Measurements from ENCODE around the gene GPR153. TPM values are rescaled to one million over a fixed set of nuclear protein-coding genes. Genes with fewer than 3 reads are reported as not detected.

GPR153 gene
- total RNA-seq, 2 donors from 2014 or later: 19.6 to 21.0 TPM

DNA sequence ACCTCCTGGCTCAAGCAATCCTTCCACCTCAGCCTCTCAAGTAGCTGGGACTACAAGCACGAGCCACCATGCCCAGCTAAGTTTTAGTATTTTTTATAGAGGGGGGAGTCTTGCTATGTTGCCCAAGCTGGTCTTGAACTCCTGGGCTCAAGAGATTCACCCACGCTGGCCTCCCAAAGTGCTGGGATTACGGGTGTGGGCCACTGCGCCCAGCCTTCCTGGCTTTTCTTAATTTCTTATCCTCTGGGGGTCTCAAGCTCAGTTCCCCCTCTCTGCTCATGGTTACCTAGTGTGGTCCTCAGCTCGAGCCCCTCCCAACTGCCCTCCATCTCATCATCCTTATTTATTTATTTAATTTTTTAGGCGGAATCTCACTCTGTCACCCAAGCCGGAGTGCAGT lies 58.6 kb downstream of the GPR153 start:
- Histone ChIP-seq H3K4me3 (no peak overlapping the region), H3K9ac (ENCODE audit: low read depth in 2 of 2, low read length in 2 of 2) (no peak overlapping the region), H3K4me1 (peaks cover 9% of the 10 kb centered on the region), H3K36me3 (no peaks in the 10 kb centered on the region), H3K27me3 (no peaks in the 10 kb centered on the region), H3K9me3 (no peaks in the 10 kb centered on the region), H3K27ac (no peak overlapping the region)
- intact Hi-C loops (cut with DNase I): no loop called here
- TF ChIP-seq, protein P1, sequence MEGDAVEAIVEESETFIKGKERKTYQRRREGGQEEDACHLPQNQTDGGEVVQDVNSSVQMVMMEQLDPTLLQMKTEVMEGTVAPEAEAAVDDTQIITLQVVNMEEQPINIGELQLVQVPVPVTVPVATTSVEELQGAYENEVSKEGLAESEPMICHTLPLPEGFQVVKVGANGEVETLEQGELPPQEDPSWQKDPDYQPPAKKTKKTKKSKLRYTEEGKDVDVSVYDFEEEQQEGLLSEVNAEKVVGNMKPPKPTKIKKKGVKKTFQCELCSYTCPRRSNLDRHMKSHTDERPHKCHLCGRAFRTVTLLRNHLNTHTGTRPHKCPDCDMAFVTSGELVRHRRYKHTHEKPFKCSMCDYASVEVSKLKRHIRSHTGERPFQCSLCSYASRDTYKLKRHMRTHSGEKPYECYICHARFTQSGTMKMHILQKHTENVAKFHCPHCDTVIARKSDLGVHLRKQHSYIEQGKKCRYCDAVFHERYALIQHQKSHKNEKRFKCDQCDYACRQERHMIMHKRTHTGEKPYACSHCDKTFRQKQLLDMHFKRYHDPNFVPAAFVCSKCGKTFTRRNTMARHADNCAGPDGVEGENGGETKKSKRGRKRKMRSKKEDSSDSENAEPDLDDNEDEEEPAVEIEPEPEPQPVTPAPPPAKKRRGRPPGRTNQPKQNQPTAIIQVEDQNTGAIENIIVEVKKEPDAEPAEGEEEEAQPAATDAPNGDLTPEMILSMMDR (IDR thresholded peaks at IDR 0.05): no peak
- no peak for DNase-seq

DNA sequence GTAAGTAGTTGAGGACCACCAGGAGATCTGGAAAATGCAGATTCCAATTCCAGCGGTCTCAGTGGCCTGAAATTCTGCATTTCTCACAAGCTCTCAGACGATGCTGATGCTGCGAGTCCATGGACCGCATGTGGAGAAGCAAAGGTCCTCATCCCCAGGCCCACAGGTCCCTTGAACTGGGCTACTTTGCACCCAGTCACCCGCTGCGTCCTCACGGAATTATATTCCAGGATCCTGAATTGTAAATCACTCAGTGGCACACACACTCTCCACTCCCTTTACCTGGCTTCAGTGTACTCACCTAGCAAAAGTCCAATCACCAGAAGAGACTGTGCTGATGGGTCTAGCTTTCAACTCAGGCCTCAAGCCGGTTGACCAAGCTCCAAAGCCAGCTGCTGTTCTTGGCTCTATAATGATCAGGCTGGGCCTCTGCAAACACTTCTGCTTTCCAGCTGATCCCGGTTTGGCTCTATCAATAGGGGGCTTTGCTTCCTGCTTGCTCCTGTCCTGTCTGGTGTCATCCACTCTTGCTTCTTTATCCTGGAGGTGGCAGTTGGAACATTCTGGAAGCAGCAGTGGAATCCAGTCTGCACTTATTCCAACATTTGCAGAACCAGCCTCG lies 60.6 kb downstream of the GPR153 start:
- no peak for DNase-seq
- peak overlapping the region; percentile 100 for H3K4me3 ChIP-seq
- peaks cover 11% of the 10 kb centered on the region for H3K4me1 ChIP-seq
- intact Hi-C loops (cut with DNase I): no loop called here
- H3K27me3 ChIP-seq: no peaks in the 10 kb centered on the region
- peak overlapping the region; percentile 47 for H3K27ac ChIP-seq
- no peaks in the 10 kb centered on the region for H3K36me3 ChIP-seq
- H3K9me3 ChIP-seq: no peaks in the 10 kb centered on the region
- TF ChIP-seq, protein P1 (IDR thresholded peaks at IDR 0.05): no peak
- H3K9ac ChIP-seq (ENCODE audit: low read depth in 2 of 2, low read length in 2 of 2): no peak overlapping the region

DNA sequence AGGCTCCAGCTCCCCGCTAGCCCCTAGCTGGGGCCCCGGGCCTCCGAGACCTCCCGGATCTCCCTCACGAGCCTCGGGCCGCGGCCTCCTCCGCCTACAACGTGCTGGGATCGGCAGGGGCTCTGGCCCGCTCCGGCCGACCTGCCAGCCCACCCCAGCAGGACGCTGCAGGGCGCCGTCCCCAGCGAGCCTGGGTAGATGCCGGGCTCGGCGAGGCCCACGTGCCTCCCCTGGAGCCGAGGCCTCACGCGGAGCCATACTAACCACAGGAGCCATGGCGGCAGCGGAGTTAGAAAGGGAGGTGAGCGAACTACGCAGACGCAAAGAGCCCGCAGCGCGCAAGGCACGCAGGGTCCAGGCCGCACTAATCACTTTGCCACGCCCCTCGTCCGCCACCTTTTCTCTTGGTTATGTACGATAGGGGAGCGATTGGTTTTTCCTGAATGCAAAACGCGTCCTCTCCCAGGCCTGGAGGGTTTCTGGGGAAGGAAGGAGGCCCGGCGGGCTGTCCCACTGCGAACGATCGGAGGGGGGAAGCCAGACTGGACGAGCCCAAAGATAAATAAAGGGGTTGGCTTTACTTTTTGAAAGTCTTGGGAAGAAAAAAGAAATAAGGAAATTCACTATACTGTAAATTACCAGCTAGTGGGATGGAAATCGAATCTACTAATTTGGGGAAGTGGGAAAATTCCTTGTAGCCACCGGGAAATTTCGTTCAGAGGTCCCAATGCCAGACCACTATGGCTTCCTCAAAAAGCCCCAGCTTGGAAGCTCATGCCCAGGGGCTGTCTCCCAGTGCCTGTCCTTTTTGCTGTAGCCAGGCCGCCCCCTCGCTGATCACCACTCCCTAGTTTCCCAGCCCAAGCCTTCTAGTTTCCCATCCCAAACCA lies 61.4 kb downstream of the GPR153 start, which contains the start of gene RPL22:
Gene RPL22, minus strand, starts transcription at position 298 of the 890 bp plus-strand sequence. Its CDS starts 22 bp downstream, at position 276.
- TF ChIP-seq, protein P1 (IDR thresholded peaks at IDR 0.05): no peak
- Histone ChIP-seq H3K27ac (peak within 1 kb of the TSS; percentile 73), H3K36me3 (no peaks in the 10 kb centered on the region), H3K9ac (ENCODE audit: low read depth in 2 of 2, low read length in 2 of 2) (peak within 1 kb of the TSS; percentile 92 to 97), H3K27me3 (no peaks in the 10 kb centered on the region), H3K4me1 (peaks cover 6% of the 10 kb centered on the region), H3K4me3 (peak within 1 kb of the TSS; percentile 100), H3K9me3 (no peaks in the 10 kb centered on the region)
- DNase-seq: peak; percentile 98
- intact Hi-C loops (cut with DNase I): no loop called here

DNA sequence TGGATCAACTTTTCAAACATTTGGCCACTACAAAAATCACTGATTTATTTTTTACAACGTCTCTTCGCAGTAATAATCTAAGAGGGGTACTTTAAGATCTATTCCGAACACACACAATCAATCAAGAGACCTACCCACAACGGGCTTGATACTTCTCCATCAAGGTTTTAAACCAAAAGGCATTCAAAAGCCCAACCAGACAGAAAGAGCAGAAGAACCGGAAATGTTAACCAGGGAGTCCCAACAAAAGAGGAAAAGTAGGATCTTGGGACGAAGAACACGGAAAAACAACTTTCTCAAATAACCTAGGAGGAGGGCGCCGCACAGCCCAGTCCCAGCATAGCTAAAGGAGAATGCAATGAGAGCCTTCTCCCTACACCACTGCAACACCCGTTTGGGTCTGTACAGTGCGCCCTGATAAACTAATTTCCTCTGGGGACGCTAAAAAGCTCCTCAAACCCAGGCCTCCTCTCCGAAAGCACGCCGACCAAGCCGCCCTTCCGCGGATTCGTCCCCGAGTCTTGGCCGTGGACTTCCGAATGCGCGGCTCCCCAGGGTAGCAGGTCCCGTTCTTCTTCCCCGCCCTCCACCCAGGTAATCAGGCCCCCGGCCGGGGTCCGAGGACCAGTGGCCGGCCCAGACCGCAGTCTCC lies 62.1 kb downstream of the GPR153 start:
- H3K36me3 ChIP-seq: no peaks in the 10 kb centered on the region
- H3K4me3 ChIP-seq: peak overlapping the region; percentile 100
- TF ChIP-seq, protein P1 (IDR thresholded peaks at IDR 0.05): no peak
- no peaks in the 10 kb centered on the region for H3K27me3 ChIP-seq
- DNase-seq: peak; percentile 37
- intact Hi-C loops (cut with DNase I): no loop called here
- no peaks in the 10 kb centered on the region for H3K9me3 ChIP-seq
- peak overlapping the region; percentile 92 to 97 for H3K9ac ChIP-seq (ENCODE audit: low read depth in 2 of 2, low read length in 2 of 2)
- peaks cover 6% of the 10 kb centered on the region for H3K4me1 ChIP-seq
- peak overlapping the region; percentile 73 for H3K27ac ChIP-seq

DNA sequence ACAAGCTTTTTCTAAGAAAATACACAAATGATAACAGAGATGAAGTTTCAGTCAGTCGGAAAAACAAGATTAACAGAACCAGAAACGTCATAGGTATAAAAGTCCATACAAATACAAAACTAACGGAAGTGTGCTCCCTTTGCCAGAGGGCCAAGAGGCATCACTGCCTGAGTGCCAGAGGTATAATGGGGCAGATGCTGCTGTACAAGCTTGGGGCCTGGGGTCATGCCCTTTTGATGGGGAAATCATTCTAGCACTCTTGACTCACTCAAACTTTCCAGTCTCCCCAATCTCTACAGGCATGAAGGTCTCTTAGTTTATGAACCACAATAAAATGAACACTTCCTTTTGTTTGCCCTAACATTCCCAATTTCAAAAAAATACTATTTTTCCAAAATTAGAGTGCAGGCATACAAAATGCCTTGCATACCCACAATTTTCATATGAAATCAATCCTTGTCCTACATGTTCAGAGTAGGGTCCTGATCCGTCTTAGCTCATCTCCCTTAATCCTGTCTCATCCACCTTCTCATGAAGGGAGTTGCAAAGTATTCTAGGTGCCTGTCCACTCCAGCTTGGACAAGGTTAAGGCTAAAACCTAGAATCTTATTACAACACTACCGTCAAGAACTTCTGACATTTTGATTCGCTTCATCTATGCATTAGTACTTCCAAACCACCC lies 63.0 kb downstream of the GPR153 start:
- H3K9ac ChIP-seq (ENCODE audit: low read depth in 2 of 2, low read length in 2 of 2): peak overlapping the region in 1 of 2 donors; percentile 97
- intact Hi-C loops (cut with DNase I): no loop called here
- peaks cover 6% of the 10 kb centered on the region for H3K4me1 ChIP-seq
- H3K27me3 ChIP-seq: no peaks in the 10 kb centered on the region
- H3K9me3 ChIP-seq: no peaks in the 10 kb centered on the region
- no peak overlapping the region for H3K27ac ChIP-seq
- no peak for DNase-seq
- TF ChIP-seq, protein P1 (IDR thresholded peaks at IDR 0.05): no peak
- H3K36me3 ChIP-seq: peaks cover 2% of the 10 kb centered on the region
- H3K4me3 ChIP-seq: peak overlapping the region; percentile 100

Data from colonic mucosa (tissue), 4 donors.